DMS 273 (cell line): Measurements from ENCODE around the gene ACO2.
A peak's percentile ranks its signal among the peaks of the same experiment; 100 is the strongest.
"Not testable (repeated sequence)": the region's sequence is repeated elsewhere in the genome, so short reads cannot be mapped to it uniquely, and the experiment has no call there.

Source experiments
- DNase-seq: peaks from one replicate; lab custom pipeline; 2025; ENCODE audit not compliant: unreplicated experiment; lab: John Stamatoyannopoulos, UW

The ACO2 gene

GRCh38 chr22:41539146-41540005 lies 70.5 kb downstream of the ACO2 start:
- no peak for DNase-seq

GRCh38 chr22:41540006-41540315 lies 71.0 kb downstream of the ACO2 start:
- no peak for DNase-seq

GRCh38 chr22:41540365-41540764 lies 71.4 kb downstream of the ACO2 start:
- DNase-seq, result no peak

GRCh38 chr22:41541484-41541883 lies 72.6 kb downstream of the ACO2 start:
- no peak for DNase-seq

- DNase-seq, result no peak
Measured at GRCh38 chr22:41542224-41542623, 73.3 kb downstream of the ACO2 start.

GRCh38 chr22:41543854-41544670 lies 75.1 kb downstream of the ACO2 start, which contains the start of gene POLR3H:
Gene POLR3H (minus strand): TSS chr22:41544470. CDS start chr22:41544101, 369 bp downstream.
- DNase-seq, result peak; percentile 99

GRCh38 chr22:41544671-41545476 lies 76.0 kb downstream of the ACO2 start:
- peak; percentile 29 for DNase-seq

GRCh38 chr22:41548830-41549211 lies 79.9 kb downstream of the ACO2 start:
- DNase-seq, result no peak

- no peak for DNase-seq
Measured at GRCh38 chr22:41550952-41551491, 82.1 kb downstream of the ACO2 start.

GRCh38 chr22:41551877-41552582 lies 83.1 kb downstream of the ACO2 start:
- DNase-seq, result no peak

GRCh38 chr22:41555325-41555982 lies 86.5 kb downstream of the ACO2 start:
- DNase-seq, result peak; percentile 62

GRCh38 chr22:41556561-41556960 lies 87.6 kb downstream of the ACO2 start:
- DNase-seq, result no peak

- DNase-seq, result peak; percentile 82
Measured at GRCh38 chr22:41557401-41558240, 88.7 kb downstream of the ACO2 start.

GRCh38 chr22:41558241-41558630 lies 89.3 kb downstream of the ACO2 start:
- DNase-seq, result not testable (repeated sequence)

- no peak for DNase-seq
Measured at GRCh38 chr22:41560095-41560471, 91.2 kb downstream of the ACO2 start.

GRCh38 chr22:41561335-41561734 lies 92.4 kb downstream of the ACO2 start:
- DNase-seq, result no peak

- DNase-seq, result no peak
Measured at GRCh38 chr22:41561788-41562187, 92.9 kb downstream of the ACO2 start.

GRCh38 chr22:41562461-41562860 lies 93.5 kb downstream of the ACO2 start:
- no peak for DNase-seq
